ENCODE results near the gene DENND5A. TPM values are rescaled to one million over a fixed set of nuclear protein-coding genes. Genes with fewer than 3 reads are reported as not detected.

DENND5A gene
- total RNA-seq, 4 donors from 2014 or later, result 18.9 to 117 (median 22.7) TPM

GRCh38 chr11:9148035-9148434 is 117.1 kb downstream of the DENND5A start:
- H3K27ac ChIP-seq, result no peak overlapping the region
- H3K27me3 ChIP-seq, result no peaks in the 10 kb centered on the region
- TF ChIP-seq CTCF (IDR thresholded peaks at IDR 0.05), result no peak
- TF ChIP-seq EP300 (IDR thresholded peaks at IDR 0.05; ENCODE audit: low read depth), result no peak
- TF ChIP-seq POLR2A (IDR thresholded peaks at IDR 0.05), result no peak
- no peak for TF ChIP-seq POLR2AphosphoS5 (IDR thresholded peaks at IDR 0.05)
- intact Hi-C loops (cut with DNase I; ENCODE audit: low total_unique reads) (no loop called here), in situ Hi-C loops (cut with MboI; ENCODE audit: low pct_ligation_motif_present in 1 of 4, low pct_unique_long_range_greater_than_20kb in 1 of 4, low sequenced_read_pairs in 3 of 4) (loop anchor here in 1 of 4 donors (25.0 kb wide), 1 partner anchor 136 kb away; the partner anchor contains the start of gene NRIP3)
- no peak for DNase-seq
- no peaks in the 10 kb centered on the region for H3K4me1 ChIP-seq
- peaks cover 0 to 23% (median 6%) of the 10 kb centered on the region in 4 donors for H3K36me3 ChIP-seq
- H3K4me3 ChIP-seq, result no peak overlapping the region
- 83 to 98% methylated on average over 2 of the region's 2 CpGs for WGBS, 2 donors (ENCODE audit: low coverage in 1 of 2)
- no peaks in the 10 kb centered on the region for H3K9me3 ChIP-seq

DNA sequence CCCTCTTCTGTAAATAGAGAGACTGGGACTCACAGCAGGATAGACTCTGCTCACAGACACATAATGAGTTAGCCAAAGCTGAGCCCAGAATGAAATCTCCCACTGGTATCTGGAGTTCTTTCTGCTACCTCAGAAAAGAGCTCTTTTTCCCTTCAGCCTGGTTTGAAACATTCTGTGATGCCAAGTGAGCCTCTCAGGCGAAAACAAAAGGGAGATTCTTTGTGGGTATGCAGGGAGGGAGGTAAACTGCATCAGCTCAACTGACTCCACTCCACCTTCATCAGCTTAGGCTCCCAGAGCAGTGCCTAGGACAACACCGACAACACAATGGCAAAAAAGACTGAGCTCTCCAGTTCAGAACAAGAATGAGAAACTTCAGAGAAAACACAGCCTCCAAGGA is 118.7 kb downstream of the DENND5A start:
- intact Hi-C loops (cut with DNase I; ENCODE audit: low total_unique reads) (no loop called here), in situ Hi-C loops (cut with MboI; ENCODE audit: low pct_ligation_motif_present in 1 of 4, low pct_unique_long_range_greater_than_20kb in 1 of 4, low sequenced_read_pairs in 3 of 4) (loop anchor here in 1 of 4 donors (25.0 kb wide), 1 partner anchor 134 kb away; the partner anchor contains the start of gene NRIP3)
- H3K9me3 ChIP-seq, result no peaks in the 10 kb centered on the region
- no peak overlapping the region for H3K27ac ChIP-seq
- 98 to 100% methylated on average over 1 to 2 of the region's 2 CpGs for WGBS, 2 donors (ENCODE audit: low coverage in 1 of 2)
- no peak overlapping the region for H3K4me3 ChIP-seq
- H3K4me1 ChIP-seq, result no peaks in the 10 kb centered on the region
- no peak for DNase-seq
- TF ChIP-seq CTCF (IDR thresholded peaks at IDR 0.05), result no peak
- TF ChIP-seq POLR2AphosphoS5 (IDR thresholded peaks at IDR 0.05), result no peak
- no peak for TF ChIP-seq POLR2A (IDR thresholded peaks at IDR 0.05)
- peaks cover 0 to 21% (median 6%) of the 10 kb centered on the region in 4 donors for H3K36me3 ChIP-seq
- no peaks in the 10 kb centered on the region for H3K27me3 ChIP-seq

DNA sequence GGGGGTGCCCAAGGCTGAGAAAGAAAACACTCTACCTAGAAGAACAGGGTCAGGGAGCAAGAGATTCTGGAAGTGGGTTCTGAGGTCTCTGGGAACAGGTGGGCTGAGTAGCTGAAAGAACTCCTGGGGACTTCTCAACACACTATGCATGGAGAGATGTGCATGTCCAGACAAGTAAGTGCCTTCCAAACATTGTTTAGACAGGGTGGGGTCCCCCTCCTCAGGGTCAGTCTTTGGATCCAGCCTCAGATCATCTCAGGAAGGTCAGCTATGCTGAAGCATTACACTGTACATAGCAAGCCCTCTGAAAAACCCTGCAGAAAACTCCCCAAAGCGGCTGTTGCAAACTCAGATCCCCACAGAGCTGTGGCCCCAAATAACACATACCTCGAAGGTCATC is 119.9 kb downstream of the DENND5A start:
- no peak for TF ChIP-seq POLR2A (IDR thresholded peaks at IDR 0.05)
- TF ChIP-seq CTCF (IDR thresholded peaks at IDR 0.05), result no peak
- TF ChIP-seq POLR2AphosphoS5 (IDR thresholded peaks at IDR 0.05), result no peak
- no peak for TF ChIP-seq EP300 (IDR thresholded peaks at IDR 0.05; ENCODE audit: low read depth)
- Histone ChIP-seq H3K36me3 (peaks cover 0 to 25% (median 6%) of the 10 kb centered on the region in 4 donors), H3K9me3 (no peaks in the 10 kb centered on the region), H3K4me1 (no peaks in the 10 kb centered on the region), H3K27me3 (no peaks in the 10 kb centered on the region), H3K27ac (no peak overlapping the region), H3K4me3 (no peak overlapping the region)
- no peak for DNase-seq
- 80% methylated on average over 2 of the region's 2 CpGs; no CpG with 5 or more reads in 1 of the 2 donors for WGBS, 2 donors (ENCODE audit: low coverage in 1 of 2)
- in situ Hi-C loops (cut with MboI; ENCODE audit: low pct_ligation_motif_present in 1 of 4, low pct_unique_long_range_greater_than_20kb in 1 of 4, low sequenced_read_pairs in 3 of 4) (loop anchor here in 1 of 4 donors (25.0 kb wide), 1 partner anchor 133 kb away; the partner anchor contains the start of gene NRIP3), intact Hi-C loops (cut with DNase I; ENCODE audit: low total_unique reads) (no loop called here)

DNA sequence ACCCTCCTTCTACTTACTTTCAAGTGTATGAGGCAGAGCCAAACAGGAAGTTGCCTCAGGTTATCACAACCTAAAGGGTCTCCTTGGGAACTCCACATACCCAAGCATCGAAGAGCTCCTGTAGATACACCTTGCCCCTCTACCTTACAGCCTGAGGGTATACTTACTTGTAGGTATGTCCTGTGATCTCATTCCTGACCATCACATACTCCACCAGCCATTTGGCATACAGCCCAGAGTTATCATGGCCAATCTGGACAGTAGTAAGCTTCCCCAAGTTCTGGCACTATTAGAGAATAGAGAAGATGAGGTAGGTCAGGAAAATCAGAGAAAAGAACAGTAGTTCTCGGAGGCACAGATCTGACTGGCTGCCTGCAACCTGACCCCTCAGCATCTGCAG is 120.3 kb downstream of the DENND5A start:
- Histone ChIP-seq H3K4me3 (no peak overlapping the region), H3K36me3 (peaks cover 0 to 21% (median 3%) of the 10 kb centered on the region in 4 donors), H3K9me3 (no peaks in the 10 kb centered on the region), H3K27me3 (no peaks in the 10 kb centered on the region), H3K4me1 (no peaks in the 10 kb centered on the region), H3K27ac (no peak overlapping the region)
- in situ Hi-C loops (cut with MboI; ENCODE audit: low pct_ligation_motif_present in 1 of 4, low pct_unique_long_range_greater_than_20kb in 1 of 4, low sequenced_read_pairs in 3 of 4), result loop anchor here in 1 of 4 donors (25.0 kb wide), 1 partner anchor 133 kb away; the partner anchor contains the start of gene NRIP3
- 100% methylated on average over 2 of the region's 2 CpGs; no CpG with 5 or more reads in 1 of the 2 donors for WGBS, 2 donors (ENCODE audit: low coverage in 1 of 2)
- no peak for TF ChIP-seq POLR2AphosphoS5 (IDR thresholded peaks at IDR 0.05)
- no peak for TF ChIP-seq CTCF (IDR thresholded peaks at IDR 0.05)
- TF ChIP-seq POLR2A (IDR thresholded peaks at IDR 0.05), result no peak
- TF ChIP-seq EP300 (IDR thresholded peaks at IDR 0.05; ENCODE audit: low read depth), result no peak
- DNase-seq, result no peak
- intact Hi-C loops (cut with DNase I; ENCODE audit: low total_unique reads), result no loop called here
